ENCODE data around the gene PTPRN2.
A peak's percentile ranks its signal among the peaks of the same experiment; 100 is the strongest.

PTPRN2 gene

DNA sequence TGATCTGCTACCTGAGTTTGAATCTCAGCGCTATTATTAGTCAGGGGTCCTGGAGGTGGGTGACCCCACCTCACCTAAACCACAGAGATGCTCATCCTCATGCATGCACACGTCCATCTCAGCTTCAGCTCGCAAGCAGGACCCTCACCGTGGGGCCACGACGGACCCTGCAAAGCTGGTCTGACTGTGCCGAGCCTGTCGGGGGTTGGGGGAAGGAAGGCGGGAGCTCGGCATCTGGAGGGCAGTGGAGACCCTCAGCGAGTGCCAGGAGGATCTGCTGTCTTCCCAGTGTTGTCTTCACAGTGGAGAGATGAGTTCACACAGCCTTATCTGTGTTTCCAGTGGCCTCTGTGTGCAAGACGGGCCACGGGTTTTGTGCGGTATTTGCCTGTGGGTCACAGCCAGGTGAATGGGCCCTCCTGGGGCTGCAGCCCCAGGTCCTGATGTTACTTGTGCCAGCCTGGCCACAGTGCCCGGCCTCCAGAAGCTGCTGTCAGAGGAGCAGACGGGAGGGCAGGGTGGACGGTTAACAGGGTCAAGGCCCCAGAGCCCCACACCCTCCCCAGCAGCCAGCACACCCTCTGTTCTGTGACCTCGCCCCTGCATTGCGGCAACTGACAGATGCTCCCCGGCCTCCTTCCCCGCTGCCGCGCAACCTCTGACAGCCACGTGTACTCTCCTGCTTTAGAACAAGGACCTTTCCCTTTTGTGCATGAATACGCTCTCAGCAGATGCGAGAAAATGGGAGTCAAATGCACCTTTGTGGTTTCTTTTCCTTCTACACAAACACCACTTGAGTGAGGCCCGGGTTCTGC lies 722.1 kb downstream of the PTPRN2 start:
- peak in 1 of 3 experiments; percentile 86 for DNase-seq

DNA sequence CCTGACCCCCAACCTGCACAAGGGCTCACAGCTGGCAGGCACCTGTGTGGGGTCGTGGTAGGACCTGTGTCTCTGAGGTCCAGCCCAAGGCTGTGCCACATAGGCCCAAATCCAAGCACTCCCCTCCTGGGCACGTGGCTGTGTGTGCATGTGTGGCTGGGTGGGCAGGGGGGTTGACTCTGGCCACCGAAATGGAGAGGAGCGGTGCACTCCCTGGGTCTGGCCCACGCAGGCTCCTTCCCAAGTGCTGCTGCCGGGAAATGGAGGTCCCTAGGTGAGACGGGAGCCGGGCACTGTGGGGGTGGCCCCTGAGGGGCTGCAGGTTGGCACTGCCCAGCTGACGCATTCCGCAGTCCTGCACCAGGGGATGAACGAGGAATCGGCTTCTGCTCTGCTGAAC lies 722.7 kb downstream of the PTPRN2 start:
- DNase-seq: no peak

DNA sequence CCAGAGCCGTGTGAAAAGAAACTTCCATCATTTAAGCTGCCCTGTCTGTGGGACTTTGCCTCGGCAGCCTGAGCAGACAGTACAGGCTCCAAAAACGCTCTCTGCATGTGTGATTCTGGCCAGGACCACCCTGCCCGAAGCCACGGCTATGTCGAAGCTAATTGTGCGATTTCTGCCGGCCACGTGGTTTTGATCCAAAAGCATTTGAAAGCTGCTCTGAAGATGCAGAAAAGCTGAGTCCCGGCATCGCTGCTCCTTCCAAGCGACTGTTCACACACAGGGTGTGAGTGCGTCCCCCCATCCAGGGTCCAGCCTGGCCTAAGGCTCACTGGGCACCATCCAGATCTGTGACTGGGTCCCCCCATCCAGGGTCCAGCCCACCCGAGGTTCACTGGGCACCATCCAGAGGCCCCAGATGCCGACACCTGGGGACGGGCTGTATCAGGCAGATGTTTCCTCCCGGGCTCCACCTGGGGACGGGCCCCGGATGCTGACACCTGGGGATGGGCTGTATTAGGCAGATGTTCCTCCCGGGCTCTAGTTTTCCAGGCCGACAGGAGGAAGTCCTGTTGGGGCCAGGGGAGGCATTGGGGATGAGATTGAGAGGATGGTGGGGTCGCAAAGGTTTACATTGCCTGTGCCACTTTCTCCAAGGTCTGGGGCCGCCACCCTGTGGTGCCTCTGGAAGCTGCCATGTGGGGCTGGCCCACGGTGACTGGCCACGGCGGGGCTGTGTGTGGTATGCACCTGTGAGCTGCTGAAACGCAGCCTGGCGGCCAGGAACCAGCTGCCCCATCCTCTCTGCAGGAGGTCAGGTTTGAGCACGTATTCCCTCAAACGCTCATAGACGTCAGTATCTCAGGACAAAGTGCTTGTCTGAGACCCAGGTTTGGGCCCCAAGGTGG lies 723.5 kb downstream of the PTPRN2 start:
- peak in 1 of 3 experiments; percentile 13 for DNase-seq

- DNase-seq: no peak
Observed at GRCh38 chr7:157863176-157863575, 724.4 kb downstream of the PTPRN2 start.

DNA sequence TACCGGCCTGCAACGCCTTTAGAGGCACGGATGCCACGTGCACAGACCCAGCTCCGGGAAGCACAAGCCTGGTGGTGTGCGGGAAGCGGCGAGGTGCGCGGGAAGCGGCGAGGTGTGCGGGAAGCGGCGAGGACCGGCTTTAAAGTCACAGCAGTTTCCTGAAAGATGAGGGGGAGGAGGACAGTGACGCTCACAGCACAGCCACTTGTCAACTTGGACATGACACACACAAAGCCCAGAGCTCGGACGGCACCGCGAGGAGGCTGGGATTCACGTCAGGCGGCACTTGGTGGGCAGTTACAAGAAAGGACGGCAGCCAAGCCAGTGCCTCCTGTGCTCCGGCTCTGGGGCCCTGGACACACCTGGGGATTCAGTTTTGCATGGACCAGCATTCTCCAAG lies 724.9 kb downstream of the PTPRN2 start:
- no peak for DNase-seq

- no peak for DNase-seq
Observed at GRCh38 chr7:157861551-157861950, 726.1 kb downstream of the PTPRN2 start.

DNA sequence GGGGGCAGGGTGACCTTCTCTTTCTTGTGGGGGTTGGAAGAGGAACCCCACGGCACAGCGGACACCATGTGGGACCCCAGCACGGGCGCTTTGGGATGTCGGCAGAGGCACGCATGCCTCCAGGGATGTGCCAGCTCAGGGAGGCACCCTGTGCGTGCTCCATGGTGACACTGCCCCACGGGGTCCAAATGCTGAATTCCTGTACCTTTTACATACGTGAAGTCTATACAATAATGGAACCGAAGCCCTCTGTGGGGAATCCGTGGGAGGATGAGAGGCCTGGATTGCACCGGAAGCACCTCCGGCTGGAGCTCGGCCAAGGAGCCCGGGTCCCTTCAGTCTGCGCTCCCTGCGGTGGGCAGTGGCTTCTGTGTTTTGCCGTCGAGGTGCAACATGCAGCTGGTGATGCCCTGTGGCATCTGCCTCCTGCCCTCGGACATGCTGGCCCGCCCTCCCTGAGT lies 726.6 kb downstream of the PTPRN2 start:
- DNase-seq: no peak

DNA sequence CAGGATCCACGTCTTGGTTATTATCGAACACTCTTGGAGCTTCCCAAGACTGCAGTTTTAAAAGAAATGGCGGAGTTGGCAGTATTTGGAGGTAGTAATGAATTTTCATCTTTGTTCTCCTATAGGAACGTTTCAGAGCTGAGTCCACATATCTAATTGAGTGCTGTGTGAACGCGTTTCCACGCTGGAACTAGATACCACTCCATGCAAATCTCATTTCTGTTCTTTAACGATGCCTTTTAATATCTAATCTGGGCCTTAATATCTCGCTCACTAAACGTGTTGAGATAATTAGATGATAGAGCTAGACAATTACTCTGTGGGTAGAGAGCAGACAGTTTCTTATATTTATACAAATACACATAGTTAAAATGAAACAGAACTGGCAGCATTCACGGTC lies 727.2 kb downstream of the PTPRN2 start:
- no peak for DNase-seq

- DNase-seq: no peak
Observed at GRCh38 chr7:157859915-157860314, 727.7 kb downstream of the PTPRN2 start.

DNA sequence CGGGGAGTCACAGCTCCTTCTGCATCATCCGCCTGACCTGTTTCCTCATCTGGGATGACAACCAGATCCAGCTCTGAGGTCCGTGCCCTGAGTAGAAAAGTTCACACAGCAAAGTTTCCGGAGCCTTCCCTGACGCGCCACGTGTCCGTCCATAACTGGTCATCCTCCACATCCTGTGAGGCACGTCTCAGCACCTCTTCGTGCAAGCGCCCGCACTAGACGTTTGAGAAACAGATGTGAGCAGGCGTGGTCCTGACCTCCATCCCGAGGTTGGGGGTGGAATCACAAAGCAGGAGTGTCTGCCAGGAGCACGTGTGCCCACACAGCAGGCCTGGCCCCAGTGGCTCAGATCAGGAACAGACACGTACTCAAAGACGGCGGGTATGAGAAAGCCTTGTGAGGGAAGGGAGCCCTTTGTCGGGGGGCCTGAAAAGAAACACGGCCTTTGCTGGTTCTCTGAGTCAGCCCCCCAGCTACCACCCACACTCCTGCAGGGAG lies 730.0 kb downstream of the PTPRN2 start:
- no peak for DNase-seq

DNA sequence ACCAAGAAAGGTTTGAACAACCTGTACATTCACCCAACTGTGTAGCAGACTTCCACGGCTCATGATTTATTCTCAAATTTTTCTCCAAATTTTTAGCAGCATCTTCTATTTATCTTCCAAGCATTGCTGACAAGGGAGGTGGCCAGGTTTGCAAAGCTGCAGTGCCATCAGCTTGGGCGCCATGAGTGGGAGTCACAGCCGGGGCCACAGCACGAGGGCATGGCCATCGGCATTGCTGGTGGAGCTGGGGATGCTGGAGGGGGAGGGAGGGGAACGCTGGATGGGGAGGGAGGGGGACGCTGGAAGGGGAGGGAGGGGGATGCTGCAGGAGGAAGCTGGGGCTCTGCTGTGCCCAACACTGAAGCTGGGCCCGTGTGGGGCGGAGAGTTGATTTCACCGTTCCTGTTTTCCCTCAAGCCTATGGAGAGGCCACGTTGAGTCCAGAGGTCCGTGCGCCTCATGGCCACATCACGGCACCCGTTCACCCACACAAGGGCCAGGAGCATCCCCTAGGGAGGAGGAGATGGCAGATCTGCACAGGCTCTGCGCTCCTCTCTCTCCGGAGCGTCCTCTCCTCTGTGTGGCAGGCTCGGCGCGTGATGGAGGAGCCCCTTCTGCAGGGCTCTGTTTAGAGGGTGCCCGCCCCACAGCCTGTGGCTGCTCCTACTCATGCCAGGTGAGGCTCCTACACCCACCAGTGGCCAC lies 730.6 kb downstream of the PTPRN2 start:
- no peak for DNase-seq

- no peak for DNase-seq
Observed at GRCh38 chr7:157855452-157856213, 732.0 kb downstream of the PTPRN2 start.

- no peak for DNase-seq
Observed at GRCh38 chr7:157855016-157855415, 732.6 kb downstream of the PTPRN2 start.

- DNase-seq: no peak
Observed at GRCh38 chr7:157854066-157854891, 733.3 kb downstream of the PTPRN2 start.

- no peak for DNase-seq
Observed at GRCh38 chr7:157853789-157854065, 733.9 kb downstream of the PTPRN2 start.

DNA sequence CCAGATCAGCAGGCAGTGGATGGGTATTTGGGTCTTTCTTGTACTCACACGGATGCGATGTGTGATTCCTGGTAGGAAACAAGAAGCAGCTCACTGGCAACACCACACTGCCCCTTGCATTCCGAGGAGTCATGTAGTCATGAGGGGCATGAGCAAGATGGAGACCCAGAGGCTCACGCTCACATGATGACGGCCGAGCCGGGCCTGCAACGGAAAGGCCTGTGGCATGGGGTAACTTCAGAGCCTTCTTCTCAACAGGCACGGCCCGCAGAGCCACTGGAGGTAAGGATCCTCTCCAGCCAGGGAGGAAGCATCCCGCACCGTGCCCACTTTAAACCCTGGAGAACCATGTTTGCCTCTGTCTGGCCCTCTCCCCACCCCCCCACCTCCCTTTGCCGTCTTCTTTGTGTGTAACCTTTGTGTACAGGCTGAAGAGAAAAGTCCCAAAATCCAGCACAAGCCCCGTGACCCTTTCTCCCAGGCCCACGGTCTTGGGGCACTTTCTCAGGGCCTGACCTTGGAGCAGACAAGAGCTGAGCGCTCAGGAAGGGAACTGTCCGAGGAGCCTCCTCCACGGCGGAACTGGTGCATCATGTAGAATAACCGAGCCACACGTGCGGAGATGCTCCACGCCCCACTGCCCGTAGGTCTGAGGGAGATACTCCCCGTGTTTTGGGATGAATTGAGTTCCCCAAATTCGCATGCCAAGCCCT lies 734.4 kb downstream of the PTPRN2 start:
- DNase-seq: no peak

GRCh38 chr7:157851501-157852067 lies 736.0 kb downstream of the PTPRN2 start:
- peak in 2 of 3 experiments; percentile 20 to 84 for DNase-seq

- no peak for DNase-seq
Observed at GRCh38 chr7:157850481-157851444, 736.9 kb downstream of the PTPRN2 start.

- no peak for DNase-seq
Observed at GRCh38 chr7:157849726-157850125, 737.9 kb downstream of the PTPRN2 start.

DNA sequence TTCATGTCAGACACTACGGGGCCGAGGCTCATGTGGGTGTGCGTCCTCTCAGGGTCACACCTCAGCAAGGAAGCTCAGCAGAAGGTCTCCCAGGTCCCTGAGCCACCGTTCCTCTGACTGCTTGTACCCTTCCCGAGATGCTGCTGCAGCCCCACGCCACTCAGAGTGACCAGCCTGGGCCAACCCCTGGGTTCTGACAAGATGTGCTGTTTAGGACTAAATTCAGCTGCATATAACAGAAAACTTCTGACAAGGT lies 738.4 kb downstream of the PTPRN2 start:
- DNase-seq: no peak
